GM18517 (cell line): ENCODE measurements around the gene VAX1.

Experiments
- ATAC-seq: cut with Tn5 transposase; IDR thresholded peaks from one replicate; pipeline ENCODE4 v1.9.1; 2021; ENCODE audit warnings: mild to moderate bottlenecking, moderate library complexity; ENCODE audit not compliant: unreplicated experiment

The VAX1 gene

DNA sequence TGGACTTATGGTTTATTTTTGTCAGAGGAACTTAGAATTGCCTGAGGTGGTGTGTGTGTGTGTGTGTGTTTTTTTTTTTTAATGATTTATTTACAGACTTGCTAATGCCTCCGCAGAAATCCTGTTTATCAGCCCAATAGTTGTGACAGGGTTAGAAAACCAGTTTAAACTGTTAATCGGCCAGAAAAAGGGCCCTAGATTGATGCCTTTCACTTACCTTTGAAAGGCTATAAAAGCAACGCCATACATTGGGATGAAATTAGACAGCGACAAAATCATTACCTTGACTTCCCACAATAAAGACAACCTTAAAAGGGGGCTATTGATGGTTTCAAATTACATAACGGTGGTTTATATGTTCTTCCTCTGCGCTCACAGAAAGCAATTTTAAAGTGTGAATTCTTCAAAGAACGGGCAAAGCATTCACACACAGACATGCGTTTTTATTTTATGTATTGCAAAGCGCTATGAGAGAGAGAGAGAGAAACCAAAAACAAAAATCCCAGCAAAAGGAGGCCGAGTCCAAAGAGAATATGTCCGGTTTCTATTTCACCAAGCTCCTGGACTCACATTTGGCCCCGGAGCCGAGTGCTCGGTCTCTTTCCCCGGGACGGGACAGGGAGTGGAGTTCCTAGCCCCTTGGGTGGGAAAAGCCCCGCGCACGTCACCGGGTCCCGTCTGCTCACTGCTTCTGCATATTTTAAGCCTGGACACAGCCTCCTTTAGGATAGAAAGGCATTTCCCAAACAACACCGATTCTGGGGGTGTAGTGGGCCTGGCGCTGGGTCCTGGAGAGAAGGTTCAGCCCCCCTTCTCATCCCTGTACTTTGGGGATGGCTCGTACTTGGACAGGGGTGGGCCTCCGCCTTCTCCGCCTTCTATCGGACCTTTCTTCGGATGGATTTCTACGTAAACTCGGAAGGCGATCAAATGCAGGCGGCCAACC lies 26.8 kb upstream of the VAX1 start:
- ATAC-seq = no peak

DNA sequence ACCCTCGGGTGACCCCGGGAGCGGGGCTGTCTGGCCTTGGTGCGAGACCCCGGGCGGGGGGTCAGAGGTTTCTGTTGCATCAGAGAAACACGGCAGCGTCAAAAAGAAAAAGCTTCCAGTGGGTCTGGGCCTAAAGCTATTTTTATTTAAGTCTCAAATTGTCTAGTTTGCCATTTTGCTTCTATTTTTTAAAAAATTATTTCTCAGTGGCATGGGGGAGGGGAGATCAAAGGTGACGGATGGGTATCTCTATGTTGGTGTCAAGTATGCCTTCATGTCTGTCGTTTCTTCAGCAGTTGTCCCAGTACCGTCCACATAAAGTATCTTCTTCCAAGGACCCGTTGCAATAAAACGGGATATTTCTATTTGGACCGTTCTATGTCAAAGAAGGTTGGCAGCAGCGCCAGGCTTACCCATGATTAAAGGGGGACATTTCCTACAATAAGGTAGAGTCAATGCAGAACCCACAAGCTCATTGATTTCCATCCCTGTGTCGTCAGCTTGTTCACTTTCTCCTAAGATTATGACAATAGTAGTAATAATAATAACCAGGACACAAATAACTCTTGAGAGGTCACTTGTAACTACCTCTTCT lies 26.0 kb upstream of the VAX1 start:
- ATAC-seq = no peak

DNA sequence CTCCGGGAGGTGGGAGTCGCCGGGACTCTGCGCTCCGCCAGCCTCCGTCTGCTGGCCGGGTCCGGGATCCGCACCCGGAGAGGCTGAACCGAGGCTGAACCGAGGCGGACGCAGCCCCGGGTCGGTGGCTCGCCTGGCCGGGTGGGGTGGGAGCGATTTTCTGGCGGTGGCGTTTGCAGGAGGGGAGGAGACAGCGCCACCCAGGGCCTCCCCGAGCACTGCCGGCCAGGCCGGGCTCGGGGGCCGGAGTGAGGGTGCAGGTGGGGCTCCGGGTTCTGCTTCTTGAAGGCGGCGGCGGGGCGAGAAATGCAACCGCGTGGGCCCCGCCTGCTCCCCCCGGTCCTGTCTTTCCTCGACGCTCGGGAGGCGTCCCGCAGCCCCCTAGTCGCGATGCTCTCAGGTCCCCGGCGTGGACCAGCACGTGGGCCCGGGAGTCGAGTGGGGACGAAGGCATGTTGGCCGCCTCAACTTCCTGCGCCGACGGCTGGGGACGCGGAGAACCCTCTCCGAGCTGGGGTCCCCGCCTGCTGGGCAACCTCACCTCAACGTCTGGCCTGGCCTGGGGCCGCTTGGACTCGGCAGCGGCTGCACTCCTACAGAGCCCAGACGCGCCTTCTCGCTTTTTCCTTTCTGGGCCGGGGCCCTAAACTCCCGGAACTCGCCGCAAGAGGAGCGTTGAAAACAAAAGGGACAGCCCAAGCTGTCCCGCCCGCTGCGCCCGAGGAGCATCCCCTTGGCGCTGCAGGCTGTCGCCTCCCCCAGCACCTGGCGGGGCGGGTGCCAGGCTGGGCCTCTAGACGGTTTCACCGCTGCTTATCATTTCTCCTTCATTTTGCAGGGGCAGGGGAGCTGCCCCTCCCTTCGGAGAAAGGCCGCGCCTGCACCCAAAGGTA lies 25.2 kb upstream of the VAX1 start:
- no peak for ATAC-seq

DNA sequence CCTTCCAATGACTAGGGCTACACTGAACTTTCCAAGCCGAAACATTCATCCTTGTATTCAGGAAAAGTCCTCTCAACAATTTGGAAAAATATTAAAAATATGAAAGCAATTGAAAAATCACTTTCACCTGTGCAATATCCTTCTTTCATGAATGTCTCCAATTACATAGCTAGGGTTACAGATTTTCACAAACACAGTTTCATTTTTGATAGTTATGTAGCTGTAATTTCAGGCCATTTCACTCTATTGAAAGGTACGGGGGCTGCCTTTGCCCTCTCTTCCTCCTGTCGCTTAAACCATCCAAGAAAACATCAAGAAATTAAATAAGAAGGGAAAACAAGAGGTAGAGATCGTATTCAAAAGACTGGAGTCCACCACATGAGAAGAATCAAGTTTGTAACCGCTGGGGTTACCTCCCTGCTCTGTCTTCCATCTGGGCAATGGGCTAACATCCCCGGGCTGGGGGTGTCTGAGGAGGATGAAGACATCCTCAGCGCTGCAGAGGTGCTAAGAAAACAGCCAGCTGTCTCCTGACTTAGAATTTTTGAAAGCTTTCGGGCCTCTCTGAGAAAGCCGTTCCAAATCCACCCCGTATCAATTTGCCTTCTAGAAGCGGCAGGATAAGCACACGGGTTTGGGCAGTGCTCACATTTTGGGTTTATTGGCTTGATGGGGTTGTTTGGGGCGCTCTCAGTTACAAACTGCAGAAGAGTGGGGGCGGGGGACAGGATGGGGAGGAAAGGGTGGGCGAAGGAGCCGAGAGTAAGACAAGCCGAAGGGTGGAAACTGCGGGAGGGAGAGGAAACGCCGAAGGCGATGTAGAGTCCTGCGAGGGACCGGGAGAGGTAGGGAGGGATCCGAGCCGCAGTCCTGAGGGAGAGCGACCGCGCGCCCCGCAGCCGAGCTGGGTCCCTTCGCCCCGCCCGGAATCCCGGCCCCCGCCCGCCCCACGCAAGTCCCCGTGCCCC lies 24.3 kb upstream of the VAX1 start:
- no peak for ATAC-seq

DNA sequence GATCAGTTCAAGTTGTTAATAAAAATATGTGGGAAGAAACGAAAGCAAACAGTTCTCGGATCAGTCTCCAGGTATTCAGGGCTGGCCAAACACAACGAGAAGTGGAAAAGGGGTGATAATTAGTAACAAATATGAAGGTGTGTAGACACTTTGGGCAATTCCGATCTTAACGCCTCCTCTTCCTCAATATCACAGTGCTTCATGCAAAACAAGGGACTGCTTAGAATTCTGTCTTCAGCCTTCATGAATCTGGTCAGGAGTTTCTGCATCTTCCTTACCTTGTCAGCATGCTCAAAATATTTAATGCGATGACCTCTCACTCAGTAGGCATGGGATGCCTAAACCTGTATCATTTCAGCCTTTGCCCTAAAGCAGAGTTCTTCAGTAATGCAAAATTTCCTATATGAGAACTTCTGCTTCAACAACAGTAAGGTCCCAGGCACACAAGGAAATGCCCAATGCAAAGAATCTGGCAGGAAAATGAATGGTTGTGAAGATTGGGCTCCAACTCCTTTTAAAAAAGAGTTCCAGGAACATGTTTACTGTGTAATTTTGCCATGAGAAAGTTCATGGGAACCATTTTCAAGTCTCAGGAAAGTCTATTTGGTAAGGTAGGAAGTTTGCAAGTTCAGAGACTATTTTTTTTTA lies 23.4 kb upstream of the VAX1 start:
- no peak for ATAC-seq

DNA sequence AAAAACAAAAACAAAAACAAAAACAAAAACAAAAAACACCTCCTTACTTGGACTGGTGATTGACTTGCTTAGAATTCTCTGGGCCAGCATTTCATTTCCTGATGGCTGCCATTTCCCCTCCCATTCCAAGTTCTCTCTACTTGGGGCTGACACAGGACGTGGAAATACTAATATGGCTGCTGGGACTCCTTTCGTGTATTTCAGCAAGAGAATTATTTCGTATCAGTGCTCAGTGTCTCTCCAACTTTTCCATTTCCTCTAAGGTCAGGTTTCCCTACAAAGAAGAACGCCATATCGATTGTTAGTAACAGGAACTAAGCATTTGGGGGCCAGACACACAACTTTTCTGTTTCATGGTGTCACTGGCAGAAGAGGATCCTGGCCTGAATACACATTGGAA lies 22.5 kb upstream of the VAX1 start:
- ATAC-seq = no peak

DNA sequence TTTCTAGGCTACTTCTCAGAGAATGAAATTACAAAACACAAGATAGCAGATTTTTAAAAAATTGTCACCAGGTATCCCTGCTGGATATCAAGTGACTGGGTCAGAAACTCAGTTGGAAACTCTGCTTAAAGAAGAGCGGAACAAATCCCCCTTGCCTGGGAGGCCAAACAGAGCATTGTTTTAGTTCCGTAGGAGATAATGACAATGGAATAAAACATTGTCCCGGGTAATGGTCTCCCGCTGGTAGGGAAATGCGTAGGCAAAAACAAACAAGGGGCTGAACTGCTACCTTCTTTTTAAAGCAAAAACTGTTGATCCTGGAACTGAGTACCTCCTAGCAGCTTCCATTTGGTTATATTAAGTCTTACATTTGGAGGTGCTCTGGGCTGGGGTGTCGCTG lies 21.3 kb upstream of the VAX1 start:
- ATAC-seq = no peak

DNA sequence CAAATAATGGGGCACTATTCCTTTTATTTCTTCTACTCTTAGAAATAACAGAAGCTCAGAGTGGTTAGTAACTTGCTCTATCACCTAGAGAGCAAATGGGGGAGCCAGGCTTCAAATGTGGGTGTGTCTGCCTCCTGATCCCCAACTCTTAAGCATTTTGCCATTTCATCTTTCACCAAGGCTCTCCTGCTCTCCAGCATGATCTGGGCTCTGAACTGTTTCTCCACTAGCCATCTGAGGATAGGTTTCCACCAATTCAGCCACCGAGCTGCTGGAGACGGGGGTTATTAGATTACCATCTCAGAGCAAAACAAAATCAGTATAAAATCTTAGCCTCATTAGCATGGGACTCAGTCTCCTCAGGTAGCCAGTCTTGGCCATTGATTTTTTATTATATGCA lies 20.2 kb upstream of the VAX1 start:
- ATAC-seq = no peak

DNA sequence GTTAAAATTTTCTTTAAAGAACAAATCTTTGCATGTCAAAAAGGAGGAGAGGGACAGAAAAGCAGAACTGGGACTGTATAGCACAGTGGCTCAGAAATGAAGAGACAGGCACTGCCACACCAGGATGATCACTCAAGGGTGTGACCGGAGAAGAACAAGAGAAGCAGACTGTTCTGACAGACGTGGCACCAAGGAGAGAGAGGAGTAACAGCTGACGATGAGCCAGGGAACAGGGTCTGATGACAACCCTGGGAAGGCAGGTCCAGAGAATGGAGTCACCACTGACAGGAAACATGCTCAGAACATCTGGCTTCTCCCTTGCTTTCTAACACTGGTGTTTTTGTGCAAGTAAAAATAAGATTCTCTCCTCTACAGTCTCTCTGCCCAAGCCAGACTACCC lies 14.6 kb upstream of the VAX1 start:
- no peak for ATAC-seq

DNA sequence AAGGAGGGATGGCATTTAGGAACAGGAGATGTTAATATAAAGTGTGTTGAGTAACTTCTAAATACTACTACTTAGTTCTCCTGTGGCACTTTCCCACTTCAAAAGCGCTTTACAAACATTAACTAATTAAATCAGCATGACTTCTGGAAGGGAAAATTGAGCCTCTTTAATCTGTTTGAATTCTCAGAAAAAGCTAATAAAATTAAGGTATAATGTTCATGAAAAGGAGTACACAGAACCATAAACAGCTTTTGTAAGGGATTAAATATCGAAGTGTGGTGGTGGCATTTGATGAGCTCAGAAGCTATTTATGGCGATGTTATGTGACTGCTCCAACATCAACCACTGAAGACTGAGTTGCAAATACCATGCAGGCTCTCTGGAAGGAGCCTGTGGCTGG lies 10.2 kb upstream of the VAX1 start:
- ATAC-seq = no peak

DNA sequence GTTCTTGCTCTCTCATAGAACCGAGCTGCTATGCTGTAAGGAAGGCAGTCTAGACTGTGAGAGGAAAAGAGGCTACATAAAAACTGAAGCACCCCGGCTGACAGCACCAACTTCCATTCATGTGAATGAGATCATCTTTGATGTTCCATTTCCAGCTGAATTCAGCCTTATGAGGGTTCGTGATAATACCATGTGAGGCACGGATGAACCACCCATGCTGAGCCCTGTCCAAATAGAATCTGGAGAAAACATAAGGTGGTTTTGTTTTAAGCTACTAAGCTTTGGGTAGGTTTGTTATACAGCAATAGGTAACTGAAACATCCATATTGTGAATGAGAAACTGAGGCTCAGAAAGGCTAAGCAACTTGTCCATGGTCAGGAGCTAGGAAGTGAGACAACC lies 6.9 kb upstream of the VAX1 start:
- no peak for ATAC-seq

DNA sequence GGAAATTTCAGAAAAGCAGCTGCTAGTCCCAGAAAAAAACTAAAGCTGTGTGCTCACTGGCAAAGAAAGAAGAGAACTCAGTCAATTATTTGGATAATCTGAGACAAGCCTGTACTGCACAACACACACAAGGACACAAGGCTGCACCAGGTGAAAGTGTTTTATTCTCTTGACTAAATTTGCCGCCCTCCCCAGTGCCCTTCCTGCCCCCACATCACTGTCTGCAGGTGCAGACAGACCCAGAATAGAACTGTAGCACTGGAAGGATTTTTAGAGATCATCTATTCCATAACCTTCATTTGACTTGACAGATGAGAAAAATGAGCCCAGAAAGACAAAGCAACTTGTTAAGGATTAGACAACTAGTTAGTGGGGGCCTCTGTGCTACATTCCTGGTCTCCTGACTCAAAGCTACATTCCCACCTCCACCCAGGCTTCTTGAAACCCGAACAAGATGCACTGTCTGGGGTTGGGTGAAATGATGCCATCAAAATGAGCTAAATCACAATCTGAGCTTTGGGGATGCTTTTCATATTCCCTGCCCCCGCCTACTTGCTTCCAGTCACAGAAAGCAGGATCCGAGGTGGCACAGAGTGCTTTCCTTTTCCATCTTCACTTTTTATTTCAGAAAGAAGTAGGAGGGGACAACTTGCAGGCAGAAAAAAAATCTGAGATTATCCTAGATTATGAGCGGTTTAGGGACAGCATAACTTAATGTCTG lies 5.2 kb upstream of the VAX1 start:
- ATAC-seq = no peak

DNA sequence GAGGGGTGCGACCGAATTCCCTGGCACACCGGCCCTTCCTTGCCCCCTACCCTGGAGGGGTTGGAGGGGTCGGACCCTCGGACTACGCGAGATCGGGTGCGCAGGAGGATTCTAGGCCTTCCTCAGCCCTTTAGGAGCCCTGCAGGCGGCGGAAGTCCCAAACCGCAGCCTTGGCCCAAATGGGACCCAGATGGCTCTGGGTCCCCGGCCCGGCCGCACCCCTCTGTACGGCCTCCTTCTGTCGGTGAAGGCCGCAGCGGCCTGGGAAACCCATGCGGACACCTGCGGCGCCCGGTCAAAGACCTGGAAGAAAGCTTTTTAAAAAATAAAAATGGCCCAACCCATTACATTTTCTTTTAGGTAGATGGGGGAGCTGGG lies 2.4 kb upstream of the VAX1 start:
- no peak for ATAC-seq

DNA sequence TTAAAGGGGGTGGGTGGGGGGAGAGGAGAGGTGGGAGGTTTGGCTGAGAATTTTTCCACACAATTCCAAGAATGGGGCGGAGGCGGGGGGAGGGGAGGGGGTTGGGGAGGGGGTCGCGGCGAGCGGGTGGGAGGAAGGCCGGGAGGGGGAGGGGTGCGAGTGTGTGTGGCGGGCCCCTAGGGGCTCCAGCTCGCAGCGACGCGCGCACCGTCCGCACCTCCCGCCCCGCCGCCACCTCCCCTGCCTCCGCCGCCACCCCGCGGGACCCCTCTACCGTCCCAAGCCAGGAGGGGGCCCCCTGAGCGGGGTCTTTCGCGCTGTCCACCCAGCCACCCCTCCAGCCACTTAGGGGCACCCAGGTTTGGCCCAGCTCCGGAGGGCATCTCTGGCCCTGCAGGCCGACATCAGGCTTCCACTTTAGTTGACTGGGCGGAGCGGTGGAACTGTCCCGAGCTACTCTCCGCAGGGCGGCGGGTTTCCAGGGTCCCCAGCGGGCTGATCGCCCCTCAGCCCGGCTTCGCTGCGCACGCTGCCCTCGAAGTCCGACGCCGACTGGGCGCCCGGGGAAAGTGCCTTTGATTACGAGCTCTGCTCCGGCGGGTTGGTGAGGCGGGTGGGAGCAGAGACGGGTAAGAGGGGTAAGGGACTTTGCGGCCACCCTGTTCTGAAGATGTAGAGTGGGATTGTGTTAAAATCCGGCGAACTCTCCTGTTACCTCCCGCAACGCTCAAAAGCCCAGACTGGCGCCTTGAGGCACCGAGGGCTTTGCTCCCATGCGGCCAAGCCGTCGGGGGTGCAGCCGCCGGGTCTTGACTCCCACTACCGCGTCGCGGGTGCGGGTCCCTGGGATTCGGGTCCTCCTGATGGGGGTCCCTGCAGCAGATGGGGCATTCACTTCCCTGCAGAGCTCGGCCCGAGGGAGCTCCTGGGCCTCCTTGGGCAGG lies 1.8 kb upstream of the VAX1 start:
- ATAC-seq = no peak

DNA sequence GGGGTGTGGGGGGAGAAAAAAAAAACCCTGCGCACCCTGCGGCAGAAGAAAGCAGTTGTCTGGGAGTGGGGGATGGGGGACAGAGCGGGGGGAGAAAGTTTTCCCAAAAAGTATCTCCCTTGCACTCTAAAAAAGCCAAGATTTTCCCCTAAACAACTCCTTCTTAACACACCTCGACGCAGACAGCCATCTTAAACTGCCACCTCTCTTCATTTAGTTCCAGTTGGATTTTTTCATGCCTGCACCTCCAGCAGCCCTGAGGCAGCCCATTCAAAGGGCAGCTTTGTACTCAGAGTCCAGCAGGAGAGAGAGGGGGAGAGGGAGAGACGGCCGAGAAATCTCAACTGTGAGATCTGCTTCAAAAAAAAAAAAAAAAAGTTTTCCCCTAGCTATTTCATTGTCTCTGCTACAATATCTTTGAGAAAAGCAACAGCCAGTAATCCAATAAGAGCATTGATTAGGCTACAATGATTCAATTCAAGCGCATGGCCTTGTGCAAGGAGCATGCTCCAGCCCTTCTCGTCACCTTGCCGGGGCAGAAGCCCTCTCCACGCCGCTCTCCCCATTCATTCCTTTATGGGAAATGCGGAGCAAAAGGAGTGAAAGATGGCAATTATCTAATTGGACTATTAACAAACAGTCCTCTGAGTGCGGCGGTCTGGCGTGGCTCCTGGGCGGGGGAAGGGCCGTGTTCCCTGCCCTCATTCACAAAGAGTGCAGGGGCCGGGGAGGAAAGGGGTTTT lies 939 bp upstream of the VAX1 start:
- no peak for ATAC-seq

DNA sequence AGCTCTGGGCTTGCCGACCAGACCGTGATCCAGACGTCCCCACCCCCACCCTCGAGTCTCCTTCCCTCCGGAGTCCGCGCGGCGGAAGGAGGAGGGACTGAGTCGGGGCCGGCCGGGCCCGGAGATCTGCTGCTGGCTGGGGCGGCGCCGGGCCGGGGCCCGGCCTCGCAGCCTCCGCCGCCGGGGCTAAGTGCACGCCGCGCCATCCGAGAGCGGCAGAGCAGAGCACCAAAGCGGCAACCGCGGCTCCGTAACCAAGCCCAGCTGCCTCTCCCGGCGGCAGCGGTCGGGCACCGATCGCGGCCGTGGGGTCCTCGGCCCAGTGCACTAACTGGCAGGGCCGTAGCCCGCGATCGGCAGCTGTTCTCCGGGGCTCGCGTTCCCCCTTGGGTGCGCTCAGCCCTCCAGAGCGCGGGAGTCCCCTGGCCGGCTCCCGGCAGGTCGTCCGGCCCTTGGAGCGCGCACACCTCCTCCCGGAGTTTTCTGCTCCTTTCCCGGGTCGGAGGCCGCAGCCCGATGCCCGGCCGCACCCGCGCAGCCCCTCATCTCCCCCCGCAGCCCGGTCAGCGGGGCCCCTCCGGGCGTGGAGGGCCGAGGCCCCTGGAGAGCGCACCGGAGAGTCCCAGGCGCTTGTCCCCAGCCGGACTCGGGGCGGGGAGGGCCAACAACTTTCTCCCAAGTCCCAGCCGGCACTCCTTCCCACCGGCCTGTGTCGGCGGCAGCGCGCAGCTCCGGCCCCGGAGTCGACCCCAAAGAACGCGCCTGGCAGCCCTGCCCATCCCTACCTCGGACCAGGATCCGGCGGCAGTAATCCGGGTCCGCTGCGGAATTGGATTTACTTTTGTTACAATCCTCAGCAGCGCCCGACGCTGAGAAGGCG lies 799 bp downstream of the VAX1 start:
- no peak for ATAC-seq
